HUES64 (cell line): ENCODE data around the gene FFAR3.

Experiments
- H3K27ac ChIP-seq: 2 replicates; pipeline ENCODE4 v1.7.0; 2013; ENCODE audit warnings: low read depth, low read length, inconsistent platforms
- H3K27me3 ChIP-seq: 2 replicates; pipeline ENCODE4 v1.6.1; 2013; ENCODE audit warnings: mild to moderate bottlenecking, low read length; ENCODE audit not compliant: insufficient read depth
- H3K36me3 ChIP-seq: 2 replicates; pipeline ENCODE4 v1.6.1; 2013; ENCODE audit warnings: mild to moderate bottlenecking, low read length; ENCODE audit not compliant: insufficient read depth
- H3K4me1 ChIP-seq: 2 replicates; pipeline ENCODE4 v1.6.1; 2013; ENCODE audit warnings: mild to moderate bottlenecking, low read length, moderate library complexity; ENCODE audit not compliant: insufficient read depth
- H3K4me3 ChIP-seq: 2 replicates; pipeline ENCODE4 v1.5.1; 2013; ENCODE audit warnings: mild to moderate bottlenecking, low read length, moderate library complexity
- H3K9ac ChIP-seq: 2 replicates; pipeline ENCODE4 v1.6.1; 2013; ENCODE audit warnings: mild to moderate bottlenecking, low read depth, low read length
- H3K9me3 ChIP-seq: 2 replicates; pipeline ENCODE4 v1.6.1; 2013; ENCODE audit warnings: low read depth, low read length; ENCODE audit not compliant: insufficient read depth
- WGBS: fragments of 150-250, 120-280 bp; methylation state at CpG from one replicate; pipeline ENCODE4 v1.1.7; 2013; ENCODE audit warnings: missing lambda C conversion rate; 5-methylcytosine and 5-hydroxymethylcytosine counted together

FFAR3 gene

GRCh38 chr19:35316560-35316959, 41.7 kb upstream of the FFAR3 start:
- H3K4me1 ChIP-seq: no peaks in the 10 kb centered on the region

GRCh38 chr19:35317464-35318043, 40.7 kb upstream of the FFAR3 start:
- Histone ChIP-seq H3K36me3 (no peaks in the 10 kb centered on the region), H3K4me1 (no peaks in the 10 kb centered on the region), H3K9ac (no peak overlapping the region), H3K27me3 (no peaks in the 10 kb centered on the region), H3K27ac (no peak overlapping the region), H3K9me3 (peaks cover 4% of the 10 kb centered on the region), H3K4me3 (no peak overlapping the region)
- 89% methylated on average over 7 of the region's 7 CpGs for WGBS

More at GRCh38 chr19:35316560-35316959, 41.7 kb upstream of the FFAR3 start:
- WGBS: 83% methylated on average over 7 of the region's 9 CpGs
- no peak overlapping the region for H3K4me3 ChIP-seq
- no peaks in the 10 kb centered on the region for H3K36me3 ChIP-seq
- no peaks in the 10 kb centered on the region for H3K9me3 ChIP-seq
- H3K9ac ChIP-seq: no peak overlapping the region
- no peak overlapping the region for H3K27ac ChIP-seq
- no peaks in the 10 kb centered on the region for H3K27me3 ChIP-seq

GRCh38 chr19:35318679-35319448, 39.4 kb upstream of the FFAR3 start:
- Histone ChIP-seq H3K27ac (no peak overlapping the region), H3K27me3 (no peaks in the 10 kb centered on the region), H3K9me3 (peaks cover 4% of the 10 kb centered on the region), H3K36me3 (no peaks in the 10 kb centered on the region), H3K9ac (no peak overlapping the region), H3K4me1 (no peaks in the 10 kb centered on the region), H3K4me3 (no peak overlapping the region)
- 84% methylated on average over 16 of the region's 16 CpGs for WGBS

GRCh38 chr19:35320065-35320713, 38.1 kb upstream of the FFAR3 start:
- no peak overlapping the region for H3K9ac ChIP-seq
- H3K27ac ChIP-seq: no peak overlapping the region

GRCh38 chr19:35321291-35321690, 37.0 kb upstream of the FFAR3 start:
- Histone ChIP-seq H3K9ac (no peak overlapping the region), H3K9me3 (peaks cover 4% of the 10 kb centered on the region), H3K27ac (no peak overlapping the region), H3K4me1 (no peaks in the 10 kb centered on the region), H3K4me3 (no peak overlapping the region), H3K36me3 (no peaks in the 10 kb centered on the region), H3K27me3 (no peaks in the 10 kb centered on the region)
- WGBS: 92% methylated on average over 1 of the region's 2 CpGs

More at GRCh38 chr19:35320065-35320713, 38.1 kb upstream of the FFAR3 start:
- H3K4me3 ChIP-seq: no peak overlapping the region
- no peaks in the 10 kb centered on the region for H3K27me3 ChIP-seq
- WGBS: 83% methylated on average over 9 of the region's 12 CpGs
- peaks cover 4% of the 10 kb centered on the region for H3K9me3 ChIP-seq
- no peaks in the 10 kb centered on the region for H3K36me3 ChIP-seq
- H3K4me1 ChIP-seq: no peaks in the 10 kb centered on the region

GRCh38 chr19:35322014-35322413, 36.2 kb upstream of the FFAR3 start:
- Histone ChIP-seq H3K9me3 (peaks cover 4% of the 10 kb centered on the region), H3K9ac (no peak overlapping the region), H3K27ac (no peak overlapping the region), H3K27me3 (no peaks in the 10 kb centered on the region), H3K36me3 (no peaks in the 10 kb centered on the region), H3K4me3 (no peak overlapping the region), H3K4me1 (no peaks in the 10 kb centered on the region)
- WGBS: 94% methylated on average over 9 of the region's 9 CpGs

DNA sequence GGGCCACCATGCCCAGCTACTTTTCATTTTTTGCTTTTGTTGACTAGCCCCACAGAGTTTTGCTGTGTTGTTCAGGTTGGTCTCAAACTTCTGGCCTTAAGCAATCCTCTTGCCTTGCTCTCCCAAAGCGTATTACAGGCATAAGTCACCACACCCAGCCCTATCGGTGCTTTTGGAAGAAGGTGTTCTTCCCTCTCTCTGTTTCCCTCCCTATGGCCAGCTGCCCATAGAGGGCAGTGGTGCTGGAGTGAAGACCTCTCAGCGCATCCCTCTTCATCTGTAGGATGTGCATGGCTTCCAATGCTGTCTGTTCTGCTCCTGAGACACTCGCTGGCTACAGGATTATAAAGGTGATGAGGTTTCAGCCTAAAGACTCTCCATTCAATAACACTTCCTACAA, 30.6 kb upstream of the FFAR3 start:
- no peaks in the 10 kb centered on the region for H3K36me3 ChIP-seq
- H3K9ac ChIP-seq: no peak overlapping the region
- no peak overlapping the region for H3K4me3 ChIP-seq
- H3K27ac ChIP-seq: no peak overlapping the region
- WGBS: 62% methylated on average over 4 of the region's 4 CpGs
- no peaks in the 10 kb centered on the region for H3K27me3 ChIP-seq
- H3K9me3 ChIP-seq: no peaks in the 10 kb centered on the region
- H3K4me1 ChIP-seq: 0 out of 2 replicates have a peak, but pooled peaks cover 2% of the 10 kb centered on the region

DNA sequence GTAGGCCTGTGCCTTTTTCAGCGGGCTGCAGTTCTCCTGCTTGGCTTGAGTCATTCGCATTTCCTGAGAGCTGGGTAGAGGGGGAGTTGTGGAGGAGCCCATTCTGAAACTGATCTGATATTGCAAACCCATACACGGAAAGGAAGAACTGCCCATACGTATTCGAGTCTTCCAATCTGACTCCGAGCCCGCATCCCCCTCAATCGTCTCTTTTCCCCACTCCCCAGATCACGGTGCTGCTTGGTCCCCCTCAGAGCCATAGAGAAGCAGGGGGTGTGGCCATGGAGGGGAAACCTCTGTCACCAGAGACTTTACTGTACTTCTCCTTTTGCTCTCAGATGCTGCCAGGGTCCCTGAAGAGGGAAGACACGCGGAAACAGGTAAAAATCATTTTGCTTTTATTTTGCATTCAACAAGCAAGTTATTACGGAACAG, 29.4 kb upstream of the FFAR3 start, which contains the start of gene CD22:
TSS of gene CD22 (plus strand) at position 337 of the 435 bp plus-strand sequence. CDS start 2,854 bp downstream, outside the sequence.
- no peak within 1 kb of the TSS for H3K4me3 ChIP-seq
- 74% methylated on average over 12 of the region's 12 CpGs for WGBS
- 0 out of 2 replicates have a peak, but pooled peaks cover 2% of the 10 kb centered on the region for H3K4me1 ChIP-seq
- no peaks in the 10 kb centered on the region for H3K9me3 ChIP-seq
- no peaks in the 10 kb centered on the region for H3K36me3 ChIP-seq
- H3K27me3 ChIP-seq: no peaks in the 10 kb centered on the region
- H3K27ac ChIP-seq: no peak within 1 kb of the TSS
- no peak within 1 kb of the TSS for H3K9ac ChIP-seq

DNA sequence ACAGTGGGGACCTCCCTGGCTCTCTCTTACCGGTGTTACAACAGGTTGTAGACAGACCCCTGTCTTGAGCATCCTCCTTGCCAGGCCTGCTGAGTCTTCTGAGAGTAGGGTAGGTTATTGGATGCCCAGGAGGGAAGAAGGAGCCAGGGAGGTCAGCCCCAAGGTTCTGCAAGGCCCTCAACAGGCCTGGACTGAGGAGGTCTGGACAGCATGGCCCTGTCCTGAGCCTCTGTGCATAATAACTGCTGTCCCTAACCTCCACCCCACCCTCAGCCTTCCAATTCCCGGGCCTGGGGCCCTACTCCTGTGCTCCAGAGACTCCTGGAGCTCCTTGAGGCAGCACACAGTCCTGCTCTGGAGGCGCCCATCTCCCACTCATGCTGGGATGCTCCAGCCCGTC, 28.9 kb upstream of the FFAR3 start:
- Histone ChIP-seq H3K27me3 (no peaks in the 10 kb centered on the region), H3K4me1 (0 out of 2 replicates have a peak, but pooled peaks cover 2% of the 10 kb centered on the region), H3K27ac (no peak overlapping the region), H3K9me3 (no peaks in the 10 kb centered on the region), H3K36me3 (no peaks in the 10 kb centered on the region), H3K4me3 (no peak overlapping the region), H3K9ac (no peak overlapping the region)
- WGBS: 88% methylated on average over 4 of the region's 4 CpGs

- Histone ChIP-seq H3K9ac (no peak overlapping the region), H3K4me1 (0 out of 2 replicates have a peak, but pooled peaks cover 2% of the 10 kb centered on the region), H3K4me3 (no peak overlapping the region), H3K27me3 (no peaks in the 10 kb centered on the region), H3K27ac (no peak overlapping the region), H3K36me3 (no peaks in the 10 kb centered on the region), H3K9me3 (no peaks in the 10 kb centered on the region)
- WGBS: 88% methylated on average over 7 of the region's 7 CpGs
Measured at GRCh38 chr19:35330475-35330874, 27.8 kb upstream of the FFAR3 start.
